HG03571 (cell line): ENCODE data around the gene AP3B2.
"Not testable (repeated sequence)": the region's sequence is repeated elsewhere in the genome, so short reads cannot be mapped to it uniquely, and the experiment has no call there.

Experiments
- ATAC-seq: cut with Tn5 transposase; IDR thresholded peaks from one replicate; pipeline ENCODE4 v1.9.1; 2021; ENCODE audit not compliant: unreplicated experiment

The AP3B2 gene

DNA sequence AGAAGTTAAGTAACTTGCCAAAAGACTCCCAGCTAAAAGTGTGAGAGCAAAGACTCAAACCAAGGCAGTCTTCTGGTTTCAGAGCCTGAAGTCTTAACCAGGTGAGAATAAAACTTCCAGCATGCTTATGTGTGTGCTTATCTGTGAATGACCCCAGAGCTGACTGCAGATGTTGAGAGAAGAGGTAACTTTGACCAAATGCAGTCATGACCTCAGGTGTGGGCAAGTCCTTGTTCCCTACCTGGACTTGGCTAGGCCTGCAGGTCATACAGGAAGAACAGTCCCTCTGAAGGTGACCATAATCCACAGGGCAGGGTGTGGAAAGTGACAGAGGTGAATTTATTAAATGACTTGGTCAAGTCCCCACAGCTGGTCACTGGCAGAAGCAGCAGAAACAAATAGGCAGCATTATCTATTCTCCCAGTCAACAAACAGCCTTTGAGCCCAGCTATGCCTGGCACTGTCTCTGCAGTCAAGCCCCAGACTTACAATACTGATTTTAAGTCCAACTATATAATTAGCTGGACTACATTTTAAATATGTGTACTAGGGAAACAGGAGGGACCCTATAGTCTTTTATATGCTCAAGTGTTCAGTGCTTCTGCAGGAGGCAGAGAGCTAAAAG lies 59.5 kb downstream of the AP3B2 start:
- ATAC-seq: no peak

DNA sequence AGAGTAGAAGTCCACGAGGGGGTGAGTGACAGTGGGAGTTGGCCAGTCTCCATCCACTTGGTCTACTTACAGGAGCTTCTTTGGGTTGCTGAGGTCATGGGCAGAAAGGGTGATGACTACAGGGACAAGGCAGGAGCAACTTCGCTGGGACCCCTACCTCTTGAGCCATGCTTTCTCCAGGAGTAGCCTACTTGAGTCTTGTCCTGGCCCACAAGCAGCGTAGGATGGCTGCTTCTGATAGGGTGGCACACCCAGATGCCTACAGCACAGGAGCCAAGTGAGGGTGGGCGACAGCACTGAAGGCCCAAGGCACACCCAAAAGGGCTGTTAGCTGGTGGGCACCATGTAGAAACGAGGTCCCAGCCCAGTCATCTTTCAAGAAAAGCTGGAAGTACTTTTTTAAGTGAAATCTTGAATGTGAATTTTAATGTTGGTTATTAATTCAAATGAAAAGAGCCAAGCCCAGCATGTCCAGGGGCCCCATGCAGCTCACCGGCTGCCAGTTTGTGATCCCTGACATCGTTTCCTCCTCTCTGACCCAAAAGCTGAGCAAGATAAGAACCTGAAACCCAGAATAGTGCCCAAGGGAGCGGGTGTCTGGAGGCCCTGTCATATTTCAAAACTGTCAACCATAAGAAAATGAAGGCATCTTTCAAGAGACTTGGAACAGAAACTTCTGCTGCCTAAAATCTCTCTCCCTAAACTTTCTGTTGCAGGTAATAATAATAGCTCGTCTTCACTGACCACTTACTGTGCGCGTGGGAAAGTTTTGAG lies 60.3 kb downstream of the AP3B2 start:
- ATAC-seq: no peak

DNA sequence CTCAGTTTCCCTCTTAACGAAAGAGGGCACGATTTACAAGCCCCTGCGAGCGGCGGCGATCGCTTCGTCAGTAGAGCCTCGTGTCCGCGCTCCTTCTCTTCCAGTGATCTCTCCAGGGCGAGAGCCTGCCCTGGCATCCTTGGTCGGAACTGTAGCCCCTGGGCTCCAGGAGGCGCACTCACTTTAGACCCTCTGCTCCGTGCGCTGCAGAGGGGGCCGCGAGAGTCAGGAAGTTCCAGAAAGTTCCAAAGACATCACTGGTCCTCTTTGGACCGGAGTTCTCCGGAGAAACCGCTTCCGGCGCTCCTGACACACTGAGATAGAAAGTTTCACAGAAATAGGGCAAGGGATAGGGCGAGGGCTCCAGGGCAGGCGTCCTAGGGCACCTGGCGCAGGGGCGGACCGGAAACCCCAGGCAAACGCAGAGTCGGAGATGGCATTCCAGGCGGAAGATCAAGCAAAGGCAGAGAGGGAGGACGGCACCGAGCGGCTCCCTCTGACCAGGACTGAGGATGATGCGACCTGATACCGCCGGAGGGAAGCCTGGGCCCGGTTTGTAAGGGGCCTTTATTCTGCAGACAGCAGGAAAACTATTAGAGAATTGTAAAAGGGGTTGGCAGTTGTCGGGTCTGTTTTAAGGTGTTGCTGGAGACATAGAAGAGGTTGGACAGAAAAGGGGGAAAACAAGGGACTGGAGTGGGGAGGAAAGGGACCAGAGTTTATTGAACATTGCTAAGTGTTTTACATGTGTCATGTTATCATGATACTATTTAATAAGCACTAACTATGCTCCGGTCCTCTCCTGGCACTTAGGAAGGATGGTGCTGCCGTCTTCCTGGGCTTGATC lies 61.2 kb downstream of the AP3B2 start:
- no peak for ATAC-seq

DNA sequence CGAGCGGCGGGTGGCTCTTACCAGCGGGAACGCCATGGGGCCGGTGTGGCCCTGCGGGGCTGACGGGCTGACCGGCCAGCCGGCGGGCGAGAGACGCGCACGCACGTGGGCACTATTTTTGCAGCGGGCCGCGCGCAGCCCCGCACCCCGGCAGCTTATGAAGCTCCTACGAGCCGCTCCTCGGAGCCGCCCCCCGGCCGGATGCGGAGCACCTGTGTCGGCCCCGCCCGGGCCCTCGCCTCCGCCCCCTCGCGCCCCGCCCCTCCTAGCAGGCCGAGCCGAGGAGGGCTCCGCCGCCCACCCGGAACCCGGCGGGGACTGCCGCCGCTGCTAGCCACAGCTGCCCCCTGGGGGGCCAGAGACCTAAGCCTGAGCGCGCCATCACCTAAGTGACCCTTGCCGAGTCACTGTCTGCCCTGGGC lies 61.8 kb downstream of the AP3B2 start:
- ATAC-seq: no peak

DNA sequence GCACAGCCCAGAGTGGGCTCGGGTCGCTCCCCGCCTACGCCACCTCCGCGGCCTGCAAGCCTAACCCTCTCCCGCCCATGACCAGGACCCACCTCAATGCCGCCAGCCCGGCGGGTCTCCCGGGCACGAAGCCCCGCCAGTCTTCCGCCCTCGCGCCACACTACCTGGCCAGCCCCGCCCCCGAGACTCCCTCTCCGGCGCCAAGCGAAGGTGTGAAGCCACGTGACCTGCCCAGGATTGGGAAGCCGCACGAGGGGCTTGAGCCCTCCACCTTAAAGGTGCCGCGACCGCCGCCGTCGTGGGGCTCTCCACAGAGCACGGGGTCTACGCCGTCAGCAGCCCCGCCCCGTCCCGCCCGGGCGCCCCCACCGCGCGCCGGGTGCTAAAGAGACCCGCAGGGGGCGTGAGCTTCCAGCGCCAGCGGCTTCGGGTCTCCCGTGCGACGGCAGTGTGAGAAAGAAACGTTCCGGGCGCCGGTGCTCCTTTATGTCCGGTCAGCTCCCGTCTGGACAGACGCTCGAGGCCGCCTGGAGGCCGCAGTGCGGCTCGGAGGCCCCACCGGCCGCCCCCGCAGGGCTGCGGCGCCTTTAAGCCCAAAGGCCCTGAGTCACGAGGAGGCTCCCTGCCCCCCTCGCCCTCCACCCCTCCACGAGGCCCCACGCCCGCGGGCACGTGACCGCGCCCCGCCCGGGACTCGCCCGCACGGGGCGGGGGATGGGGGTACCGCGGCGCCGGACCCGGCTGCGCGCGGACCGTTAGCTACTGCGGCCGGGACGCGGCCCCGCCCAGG lies 62.4 kb downstream of the AP3B2 start, which contains the start of gene CPEB1:
TSS of gene CPEB1 (minus strand) at position 319 of the 790 bp plus-strand sequence. CDS start 18,904 bp downstream, outside the sequence.
- no peak for ATAC-seq

DNA sequence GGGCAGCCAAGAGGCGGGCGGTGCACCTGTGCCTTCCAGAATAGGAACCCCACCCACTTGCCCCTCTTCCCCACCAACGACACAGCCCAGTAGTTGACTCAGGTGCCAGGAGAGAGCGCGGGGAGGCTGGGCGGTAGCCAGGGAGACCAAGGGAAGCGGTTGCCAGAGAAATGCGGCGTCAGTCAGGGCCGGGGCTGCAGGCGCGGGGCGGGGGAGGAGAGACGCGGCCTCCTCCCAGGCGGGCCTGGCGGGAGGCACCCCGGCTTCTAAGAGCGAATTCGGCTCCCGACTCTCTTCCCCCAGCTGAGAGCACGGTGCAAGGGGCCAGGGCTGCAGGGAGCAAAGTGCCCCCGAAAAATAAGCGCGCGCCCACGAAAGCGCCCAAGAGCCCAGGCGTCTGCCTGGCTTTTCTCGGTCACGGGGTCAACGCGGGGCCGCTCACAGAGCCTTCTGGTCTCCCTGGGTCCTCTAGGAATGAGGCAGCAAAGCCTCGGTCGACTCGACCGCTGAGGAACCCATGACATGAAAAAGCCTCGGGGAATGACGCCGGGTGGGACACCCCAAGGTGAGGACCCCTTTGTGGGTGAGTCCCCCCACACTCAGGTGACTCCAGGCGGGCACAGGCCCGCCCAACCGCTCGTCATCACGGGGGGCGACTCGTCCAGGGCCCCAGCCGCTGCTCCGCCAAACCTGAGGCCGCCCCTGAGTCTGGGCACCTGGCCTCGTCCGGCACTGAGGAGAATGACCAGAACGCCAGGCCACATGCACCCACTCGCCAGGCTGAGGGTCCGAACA lies 63.2 kb downstream of the AP3B2 start:
- ATAC-seq: no peak

DNA sequence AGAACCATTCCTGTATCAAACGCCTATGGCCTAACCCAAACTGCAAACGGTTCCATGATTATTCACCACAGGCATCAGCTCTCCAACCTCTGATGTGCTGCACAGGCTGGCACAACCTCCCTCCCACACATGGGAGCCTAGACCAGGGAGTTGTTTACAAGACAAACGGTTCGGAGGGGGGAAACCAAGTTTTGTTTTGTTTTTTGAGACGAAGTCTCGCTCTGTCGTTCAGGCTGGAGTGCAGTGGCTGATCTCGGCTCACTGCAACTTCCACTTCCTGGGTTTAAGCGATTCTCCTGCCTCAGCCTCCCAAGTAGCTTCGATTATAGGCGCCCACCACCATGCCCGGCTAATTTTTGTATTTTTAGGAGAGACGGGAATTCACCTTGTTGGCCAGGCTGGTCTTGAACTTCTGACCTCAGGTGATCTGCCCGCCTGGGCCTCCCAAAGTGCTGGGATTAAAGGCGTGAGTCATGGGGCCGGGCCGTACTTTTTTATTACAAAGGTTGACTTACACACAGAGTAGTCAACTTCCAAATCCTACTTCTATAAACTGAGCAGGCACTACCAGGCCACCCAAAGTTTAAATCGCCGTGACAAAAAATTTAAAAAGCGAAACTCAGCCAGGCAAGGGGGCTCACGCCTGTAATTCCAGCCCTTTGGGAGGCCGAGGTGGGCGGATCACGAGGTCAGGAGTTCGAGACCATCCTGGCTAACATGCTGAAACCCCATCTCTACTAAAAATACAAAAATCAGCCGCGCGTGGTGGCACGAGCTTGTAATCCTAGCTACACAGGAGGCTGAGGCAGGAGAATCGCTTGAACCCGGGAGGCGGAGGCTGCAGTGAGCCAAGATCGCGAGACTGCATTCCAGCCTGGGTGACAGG lies 64.5 kb downstream of the AP3B2 start:
- ATAC-seq: not testable (repeated sequence)

DNA sequence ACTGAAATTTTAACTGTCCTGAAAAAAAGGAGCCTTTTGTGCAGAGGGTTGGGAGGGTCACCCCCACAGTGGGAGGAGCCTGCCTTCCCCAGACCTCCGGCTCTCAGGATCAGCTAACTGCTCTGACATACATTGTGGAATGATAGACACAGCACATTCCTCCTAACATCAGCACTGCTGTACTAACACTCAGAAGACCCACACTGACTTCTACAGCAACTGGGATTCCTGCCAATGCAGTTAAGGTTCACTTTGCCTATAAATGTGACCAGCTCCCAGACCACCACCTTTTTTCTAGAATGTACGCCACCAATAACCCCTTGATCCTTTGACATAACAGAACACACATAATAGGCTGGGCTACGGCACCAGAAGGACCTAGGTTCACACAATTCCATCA lies 65.7 kb downstream of the AP3B2 start:
- ATAC-seq: no peak

DNA sequence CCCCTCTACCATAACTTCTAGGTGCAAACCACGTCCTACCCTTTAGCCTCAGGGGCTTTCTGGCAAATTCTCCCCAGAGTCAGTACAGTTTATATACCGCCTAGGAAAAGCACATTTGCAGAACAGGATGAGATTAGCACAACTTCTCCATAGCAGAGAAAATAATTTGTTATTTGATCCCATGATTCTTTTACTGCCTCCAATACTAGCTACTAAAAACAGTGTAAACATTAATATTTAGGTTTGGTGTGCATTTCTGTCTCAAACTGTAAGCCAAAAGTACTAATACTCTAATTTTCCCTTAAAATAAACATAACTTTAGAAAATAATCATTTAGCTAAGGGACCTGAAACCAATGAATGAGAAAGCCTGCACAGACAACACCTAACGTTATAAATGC lies 67.0 kb downstream of the AP3B2 start:
- no peak for ATAC-seq

DNA sequence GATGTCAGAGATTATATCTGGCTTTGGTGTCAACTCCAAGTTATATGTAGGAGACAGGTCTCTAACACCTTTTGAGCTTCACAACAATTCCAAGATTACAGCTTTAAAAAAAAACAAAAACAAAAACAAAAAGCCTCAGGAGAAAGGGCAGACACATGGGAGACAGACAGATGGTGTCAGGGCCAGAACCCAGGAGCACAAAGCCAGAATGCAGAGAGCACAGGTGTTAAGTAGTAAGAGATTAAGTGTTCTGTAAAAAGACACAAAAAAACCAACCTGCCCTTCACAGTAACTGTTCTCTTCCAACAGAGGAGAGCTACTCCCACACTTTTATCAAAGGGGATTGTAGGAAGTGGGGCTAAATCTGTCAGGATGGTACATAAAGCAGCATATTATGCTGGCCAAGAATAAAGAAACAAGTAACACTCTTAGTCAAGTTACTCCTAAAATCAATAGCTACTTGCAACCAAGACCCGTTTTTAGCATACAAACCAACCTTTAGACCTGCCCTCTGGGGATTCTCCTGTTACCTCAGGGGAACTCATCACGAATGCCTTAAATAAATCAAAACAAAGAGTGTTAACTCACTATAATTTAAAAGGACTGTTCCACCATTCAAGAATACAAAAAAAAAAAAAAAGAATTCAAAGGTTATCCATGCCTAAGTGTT lies 68.4 kb downstream of the AP3B2 start:
- no peak for ATAC-seq

DNA sequence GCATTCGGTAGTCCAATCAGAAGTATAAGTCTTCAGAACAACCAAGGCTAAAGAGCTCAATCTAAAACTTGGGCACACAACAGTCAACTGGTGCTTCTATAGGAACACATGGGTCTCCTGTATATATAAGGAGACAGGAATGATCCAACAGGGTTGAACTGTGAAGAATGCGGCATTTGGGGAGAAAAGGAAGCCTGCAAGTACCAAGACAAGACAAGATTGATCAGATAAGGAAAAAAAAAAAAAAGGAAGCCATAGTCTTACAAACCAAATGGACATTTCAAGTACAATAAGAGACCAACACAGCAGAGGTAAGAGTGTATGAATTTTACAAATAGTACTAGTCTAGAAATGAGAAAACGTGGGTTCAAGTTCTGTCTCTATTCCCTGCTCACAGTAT lies 69.0 kb downstream of the AP3B2 start:
- ATAC-seq: no peak

DNA sequence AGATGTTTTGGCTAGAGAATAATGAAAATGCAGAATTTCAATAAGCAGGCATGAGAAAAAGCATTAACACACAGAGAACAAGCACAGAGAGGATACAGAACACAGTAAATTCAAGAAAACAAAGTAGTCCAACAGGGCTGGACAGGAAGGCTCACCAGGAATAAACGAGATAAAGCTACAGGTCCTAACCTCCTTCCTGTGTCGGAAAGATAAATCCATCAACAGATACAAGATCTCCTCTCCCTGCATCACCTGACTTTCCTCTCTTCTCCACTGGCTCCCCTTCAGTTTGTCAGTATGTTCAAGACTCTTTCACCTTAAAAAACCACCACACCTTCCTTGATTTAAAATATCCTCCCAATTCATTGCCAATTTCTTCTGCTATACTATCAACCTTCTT lies 73.9 kb downstream of the AP3B2 start:
- no peak for ATAC-seq

DNA sequence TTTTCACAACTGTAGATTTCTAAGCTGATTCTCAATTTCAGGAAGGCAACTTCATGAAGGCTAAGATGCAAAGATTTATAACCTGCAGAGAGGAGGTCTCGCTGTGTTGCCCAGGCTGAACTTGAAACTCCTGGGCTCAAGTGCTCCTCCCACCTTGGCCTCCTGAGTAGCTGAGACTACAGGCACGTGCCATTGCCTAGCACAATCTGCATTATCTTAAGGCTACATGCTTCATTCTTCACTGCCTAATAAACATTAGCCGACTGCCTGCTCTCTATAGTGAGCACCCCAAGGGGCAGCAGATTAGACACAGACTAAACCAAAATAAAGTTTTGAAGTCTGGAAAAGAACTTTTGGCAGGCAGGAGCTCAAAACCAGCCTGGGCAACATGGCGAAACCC lies 79.6 kb downstream of the AP3B2 start:
- no peak for ATAC-seq

DNA sequence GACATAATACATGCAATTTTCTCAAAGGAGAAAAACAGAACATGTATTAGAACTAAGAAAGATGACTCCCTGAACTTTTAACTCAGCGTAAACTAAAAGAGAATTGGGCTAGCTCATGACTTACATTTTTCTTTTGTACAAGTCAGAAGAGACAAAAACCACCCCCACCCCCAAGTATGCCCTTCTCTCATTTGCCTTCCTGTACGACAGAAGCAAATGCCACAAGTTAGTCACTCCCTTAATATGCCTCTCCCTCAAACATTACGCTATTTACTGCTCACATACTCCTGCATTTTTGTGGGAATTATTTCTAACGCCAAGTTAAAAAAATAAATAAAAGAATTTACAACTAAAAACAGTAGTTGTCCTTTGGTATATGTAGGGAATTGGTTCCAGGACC lies 84.5 kb downstream of the AP3B2 start:
- ATAC-seq: no peak

DNA sequence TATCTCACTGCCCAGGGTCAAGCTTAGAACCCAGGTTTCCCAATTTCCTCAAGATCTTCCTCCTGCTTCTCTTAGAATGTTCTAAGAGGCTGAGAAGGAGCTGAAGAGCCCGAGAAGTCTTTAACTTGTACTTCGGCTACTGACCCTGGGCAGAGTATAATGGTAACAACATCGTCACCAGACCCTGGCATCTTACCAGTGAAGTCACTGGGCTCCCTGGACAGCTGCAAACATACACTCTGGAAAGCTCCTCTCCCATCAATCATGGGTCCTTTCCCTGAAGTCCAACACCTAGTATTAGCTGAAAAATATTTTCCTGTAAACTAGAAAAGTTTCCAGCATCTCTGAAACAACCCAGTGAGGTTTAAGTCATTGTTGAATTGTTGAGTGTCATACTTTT lies 85.2 kb downstream of the AP3B2 start:
- no peak for ATAC-seq

DNA sequence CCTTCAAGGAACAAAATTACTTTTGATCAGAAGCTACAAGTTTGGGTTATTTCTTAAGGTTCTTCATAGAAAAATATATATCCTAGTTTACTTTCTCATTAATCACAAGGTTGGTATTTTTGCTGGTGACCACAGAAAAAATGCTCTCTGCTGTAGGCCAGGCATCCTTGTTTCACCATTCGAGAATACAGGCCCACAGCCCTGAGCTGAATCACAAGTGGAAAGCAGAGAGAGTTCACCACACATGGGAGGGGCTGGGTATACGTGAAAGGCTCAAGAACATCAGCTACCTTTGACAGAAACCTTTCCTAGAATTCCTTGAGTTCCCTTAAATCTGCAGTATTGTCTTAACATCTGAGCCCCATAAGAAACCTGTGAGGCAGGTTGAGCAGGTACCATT lies 85.7 kb downstream of the AP3B2 start:
- ATAC-seq: no peak

DNA sequence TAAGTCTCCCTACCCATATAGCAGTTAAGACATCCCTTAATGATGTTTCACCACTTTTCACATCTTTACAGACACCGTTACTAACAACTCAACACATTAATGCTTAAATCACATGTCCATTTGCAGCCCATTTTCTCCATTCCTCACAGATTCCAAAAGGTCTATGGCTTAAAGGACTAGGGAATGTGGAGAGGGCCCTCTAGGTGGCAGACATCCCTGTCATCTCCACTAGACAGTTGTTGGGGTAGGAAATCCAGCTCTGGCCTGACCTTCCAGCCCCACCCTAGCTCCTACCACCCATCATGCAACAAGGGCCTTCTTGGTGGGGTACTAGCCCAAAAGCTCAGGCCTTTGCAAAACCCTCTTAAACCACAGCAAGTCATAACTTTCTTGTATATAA lies 87.7 kb downstream of the AP3B2 start:
- ATAC-seq: no peak

DNA sequence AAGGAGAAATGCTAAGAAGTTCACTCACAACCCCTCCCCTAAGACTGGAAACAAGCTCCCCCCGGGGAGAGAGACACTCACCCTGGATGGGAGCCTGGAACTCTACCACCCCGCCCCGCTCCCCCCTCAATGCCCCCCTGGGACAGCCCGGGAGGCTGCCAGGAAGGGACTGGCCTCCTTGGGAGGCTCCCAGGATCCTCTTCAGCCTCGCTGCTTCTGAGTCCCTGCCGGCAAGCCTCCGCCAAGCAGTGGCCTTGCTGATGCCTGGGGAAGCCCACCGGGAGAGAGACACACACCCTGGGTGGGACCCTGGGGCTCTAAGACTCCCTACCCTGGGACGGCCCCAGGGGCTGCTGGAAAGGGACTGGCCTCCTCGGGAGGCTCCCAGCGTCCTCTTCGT lies 95.9 kb downstream of the AP3B2 start:
- ATAC-seq: no peak

DNA sequence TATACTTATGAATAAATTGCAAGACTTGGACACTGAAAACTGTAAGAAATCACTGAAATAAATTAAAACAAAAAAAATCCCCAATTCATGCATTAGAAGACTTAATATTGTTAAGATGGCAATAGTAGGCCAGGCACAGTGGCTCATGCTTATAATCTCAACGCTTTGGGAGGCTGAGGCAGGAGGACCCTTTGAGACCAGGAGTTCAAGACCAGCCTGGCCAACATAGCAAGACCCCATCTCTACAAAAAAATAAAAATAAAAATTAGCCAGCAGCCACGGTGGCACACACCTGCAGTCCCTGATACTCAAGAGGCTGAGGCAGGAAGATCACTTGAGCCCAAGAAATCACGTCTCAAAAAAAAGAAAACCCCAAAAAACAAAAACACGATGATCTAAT lies 98.3 kb downstream of the AP3B2 start:
- ATAC-seq: no peak
